ENCODE measurements around the gene C1QA.

The C1QA gene

GRCh38 chr1:22608361-22608760 lies 28.1 kb upstream of the C1QA start:
- Histone ChIP-seq H2AFZ (ENCODE audit: low read length) (no peak overlapping the region), H3K27ac (ENCODE audit: low read length) (no peak overlapping the region), H3F3A (ENCODE audit: insufficient read depth, low read length) (no peaks in the 10 kb centered on the region), H3K4me3 (ENCODE audit: low read length) (no peak overlapping the region), H3K4me2 (ENCODE audit: low read depth, low read length) (no peak overlapping the region), H3K4me1 (ENCODE audit: low read length) (no peaks in the 10 kb centered on the region), H3K79me2 (ENCODE audit: low read length) (no peaks in the 10 kb centered on the region), H3K9me3 (replicated peaks; ENCODE audit: insufficient read depth, low read length) (no peaks in the 10 kb centered on the region), H4K20me1 (ENCODE audit: insufficient read depth, low read length) (no peaks in the 10 kb centered on the region), H3K36me3 (replicated peaks; ENCODE audit: insufficient read depth, low read length) (no peaks in the 10 kb centered on the region), H3K27me3 (replicated peaks; ENCODE audit: insufficient read depth, low read length) (peaks cover 90% of the 10 kb centered on the region), H3K9me2 (replicated peaks; ENCODE audit: insufficient read depth, low read length) (no peaks in the 10 kb centered on the region), H3K9ac (ENCODE audit: low read length) (no peak overlapping the region)
- no peak for TF ChIP-seq CTCF (IDR thresholded peaks at IDR 0.05; ENCODE audit: low read length)
- no peak for TF ChIP-seq EZH2phosphoT487 (IDR thresholded peaks at IDR 0.05; ENCODE audit: low read length)
- TF ChIP-seq EZH2 (optimal IDR thresholded peaks at IDR 0.05; ENCODE audit: low read depth, low read length), result no peak
- DNase-seq, result no peak

GRCh38 chr1:22609291-22609690 lies 27.1 kb upstream of the C1QA start:
- Histone ChIP-seq H4K20me1 (ENCODE audit: insufficient read depth, low read length) (no peaks in the 10 kb centered on the region), H3K27me3 (replicated peaks; ENCODE audit: insufficient read depth, low read length) (peaks cover 90% of the 10 kb centered on the region), H3K4me2 (ENCODE audit: low read depth, low read length) (no peak overlapping the region), H3K27ac (ENCODE audit: low read length) (no peak overlapping the region), H3K79me2 (ENCODE audit: low read length) (no peaks in the 10 kb centered on the region), H3F3A (ENCODE audit: insufficient read depth, low read length) (no peaks in the 10 kb centered on the region), H3K36me3 (replicated peaks; ENCODE audit: insufficient read depth, low read length) (no peaks in the 10 kb centered on the region), H3K9me3 (replicated peaks; ENCODE audit: insufficient read depth, low read length) (no peaks in the 10 kb centered on the region), H3K4me3 (ENCODE audit: low read length) (no peak overlapping the region), H3K9ac (ENCODE audit: low read length) (no peak overlapping the region), H2AFZ (ENCODE audit: low read length) (no peak overlapping the region), H3K9me2 (replicated peaks; ENCODE audit: insufficient read depth, low read length) (no peaks in the 10 kb centered on the region), H3K4me1 (ENCODE audit: low read length) (no peaks in the 10 kb centered on the region)
- no peak for DNase-seq
- TF ChIP-seq EZH2phosphoT487 (IDR thresholded peaks at IDR 0.05; ENCODE audit: low read length), result no peak
- TF ChIP-seq CTCF (IDR thresholded peaks at IDR 0.05; ENCODE audit: low read length), result no peak
- no peak for TF ChIP-seq EZH2 (optimal IDR thresholded peaks at IDR 0.05; ENCODE audit: low read depth, low read length)

GRCh38 chr1:22611530-22611947 lies 24.9 kb upstream of the C1QA start:
- no peaks in the 10 kb centered on the region for H3K4me1 ChIP-seq (ENCODE audit: low read length)
- no peak for TF ChIP-seq CTCF (IDR thresholded peaks at IDR 0.05; ENCODE audit: low read length)
- TF ChIP-seq EZH2 (optimal IDR thresholded peaks at IDR 0.05; ENCODE audit: low read depth, low read length), result no peak
- TF ChIP-seq EZH2phosphoT487 (IDR thresholded peaks at IDR 0.05; ENCODE audit: low read length), result no peak
- no peak overlapping the region for H2AFZ ChIP-seq (ENCODE audit: low read length)
- H3K9me2 ChIP-seq (replicated peaks; ENCODE audit: insufficient read depth, low read length), result no peaks in the 10 kb centered on the region
- H3F3A ChIP-seq (ENCODE audit: insufficient read depth, low read length), result no peaks in the 10 kb centered on the region
- H3K9me3 ChIP-seq (replicated peaks; ENCODE audit: insufficient read depth, low read length), result no peaks in the 10 kb centered on the region
- peak; percentile 40 for DNase-seq
- H3K79me2 ChIP-seq (ENCODE audit: low read length), result no peaks in the 10 kb centered on the region
- no peaks in the 10 kb centered on the region for H3K36me3 ChIP-seq (replicated peaks; ENCODE audit: insufficient read depth, low read length)
- peaks cover 88% of the 10 kb centered on the region for H3K27me3 ChIP-seq (replicated peaks; ENCODE audit: insufficient read depth, low read length)
- H3K4me2 ChIP-seq (ENCODE audit: low read depth, low read length), result no peak overlapping the region
- no peak overlapping the region for H3K9ac ChIP-seq (ENCODE audit: low read length)
- no peak overlapping the region for H3K27ac ChIP-seq (ENCODE audit: low read length)
- no peaks in the 10 kb centered on the region for H4K20me1 ChIP-seq (ENCODE audit: insufficient read depth, low read length)
- no peak overlapping the region for H3K4me3 ChIP-seq (ENCODE audit: low read length)

All from MM.1S (cell line).